HEK293 (cell line): ENCODE results near the gene DOK7.

ENCODE experiments used
- GLI2 ChIP-seq: fragments of 450-650 bp; formaldehyde crosslinking; IDR thresholded peaks from 2 replicates; pipeline ENCODE4; 2017; ENCODE audit warnings: missing biosample characterization, missing genetic modification characterization, low read depth, borderline replicate concordance
- GLIS2 ChIP-seq: fragments of 450-650 bp; formaldehyde crosslinking; IDR thresholded peaks from 2 replicates; pipeline ENCODE4 v1.5.1; 2016; ENCODE audit warnings: missing biosample characterization, missing genetic modification characterization
- KLF16 ChIP-seq: fragments of 450-650 bp; formaldehyde crosslinking; IDR thresholded peaks from 2 replicates; pipeline ENCODE4 v1.5.1; 2017; ENCODE audit warnings: missing biosample characterization, missing genetic modification characterization
- KLF8 ChIP-seq: fragments of 450-650 bp; formaldehyde crosslinking; IDR thresholded peaks from 2 replicates; pipeline ENCODE4 v1.5.1; 2016; ENCODE audit warnings: missing biosample characterization, missing genetic modification characterization
- KLF9 ChIP-seq: fragments of 450-650 bp; formaldehyde crosslinking; IDR thresholded peaks from 2 replicates; pipeline ENCODE4 v1.5.1; 2016; ENCODE audit warnings: missing biosample characterization, missing genetic modification characterization, low read depth
- MYNN ChIP-seq: fragments of 450-650 bp; formaldehyde crosslinking; IDR thresholded peaks from 2 replicates; pipeline ENCODE4 v1.5.1; 2016; ENCODE audit warnings: missing biosample characterization, missing genetic modification characterization, borderline replicate concordance
- REPIN1 ChIP-seq: fragments of 450-650 bp; formaldehyde crosslinking; IDR thresholded peaks from 2 replicates; pipeline ENCODE4 v1.5.1; 2017; ENCODE audit warnings: missing biosample characterization, missing genetic modification characterization, low read depth
- SP7 ChIP-seq: fragments of 450-650 bp; formaldehyde crosslinking; IDR thresholded peaks from 2 replicates; pipeline ENCODE4 v1.5.1; 2016; ENCODE audit warnings: missing biosample characterization, missing genetic modification characterization
- YY1 ChIP-seq: fragments of 450-650 bp; formaldehyde crosslinking; IDR thresholded peaks from 2 replicates; pipeline ENCODE4 v1.5.1; 2018; ENCODE audit warnings: missing biosample characterization, missing genetic modification characterization
- YY2 ChIP-seq: fragments of 450-650 bp; formaldehyde crosslinking; IDR thresholded peaks from 2 replicates; pipeline ENCODE4 v1.5.1; 2016; ENCODE audit warnings: missing biosample characterization, missing genetic modification characterization
- ZBTB20 ChIP-seq: fragments of 450-650 bp; formaldehyde crosslinking; IDR thresholded peaks from 2 replicates; pipeline ENCODE4 v1.5.1; 2016; ENCODE audit warnings: missing biosample characterization, missing genetic modification characterization
- ZBTB48 ChIP-seq: fragments of 450-650 bp; formaldehyde crosslinking; IDR thresholded peaks from 2 replicates; pipeline ENCODE4 v1.5.1; 2016; ENCODE audit warnings: missing biosample characterization, missing genetic modification characterization
- ZBTB8A ChIP-seq: fragments of 450-650 bp; formaldehyde crosslinking; IDR thresholded peaks from 2 replicates; pipeline ENCODE4 v1.5.1; 2016; ENCODE audit warnings: missing biosample characterization, missing genetic modification characterization
- ZNF112 ChIP-seq: fragments of 450-650 bp; formaldehyde crosslinking; IDR thresholded peaks from 2 replicates; pipeline ENCODE4 v1.5.0; 2017; ENCODE audit warnings: missing biosample characterization, missing genetic modification characterization
- ZNF24 ChIP-seq: fragments of 450-650 bp; formaldehyde crosslinking; IDR thresholded peaks from 2 replicates; pipeline ENCODE4 v1.5.1; 2016; ENCODE audit warnings: missing biosample characterization, missing genetic modification characterization
- ZNF394 ChIP-seq: fragments of 450-650 bp; formaldehyde crosslinking; IDR thresholded peaks from 2 replicates; pipeline ENCODE4 v1.5.1; 2016; ENCODE audit warnings: missing biosample characterization, missing genetic modification characterization, mild to moderate bottlenecking, moderate library complexity, borderline replicate concordance
- ZNF404 ChIP-seq: fragments of 450-650 bp; formaldehyde crosslinking; IDR thresholded peaks from 2 replicates; pipeline ENCODE4 v1.5.1; 2017; ENCODE audit warnings: missing biosample characterization, missing genetic modification characterization
- ZNF558 ChIP-seq: fragments of 450-650 bp; formaldehyde crosslinking; IDR thresholded peaks from 2 replicates; pipeline ENCODE4 v1.5.1; 2016; ENCODE audit warnings: missing biosample characterization, missing genetic modification characterization
- ZNF654 ChIP-seq: fragments of 450-650 bp; formaldehyde crosslinking; IDR thresholded peaks from 2 replicates; pipeline ENCODE4 v1.5.1; 2016; ENCODE audit warnings: low read depth, missing biosample characterization, missing genetic modification characterization
- ZNF658 ChIP-seq: fragments of 450-650 bp; formaldehyde crosslinking; IDR thresholded peaks from 2 replicates; pipeline ENCODE4; 2016; ENCODE audit warnings: missing biosample characterization, missing genetic modification characterization
- ZNF660 ChIP-seq: fragments of 450-650 bp; IDR thresholded peaks from 2 replicates; pipeline ENCODE4 v1.5.1; 2018; ENCODE audit warnings: missing biosample characterization, mild to moderate bottlenecking, missing genetic modification characterization
- ZNF707 ChIP-seq: fragments of 450-650 bp; formaldehyde crosslinking; IDR thresholded peaks from 2 replicates; pipeline ENCODE4 v1.5.1; 2016; ENCODE audit warnings: missing biosample characterization, missing genetic modification characterization
- ZNF76 ChIP-seq: fragments of 450-650 bp; formaldehyde crosslinking; IDR thresholded peaks from 2 replicates; pipeline ENCODE4; 2016; ENCODE audit warnings: low read depth, missing biosample characterization, missing genetic modification characterization, borderline replicate concordance
- TF ChIP-seq, protein P1 (sequence below): sonication (generic); formaldehyde crosslinking; IDR thresholded peaks from 2 replicates; pipeline ENCODE4 v1.8.1; 2022; ENCODE audit warnings: mild to moderate bottlenecking, moderate library complexity, missing genetic modification reagents
- TF ChIP-seq, protein P2 (sequence below): fragments of 450-650 bp; formaldehyde crosslinking; IDR thresholded peaks from 2 replicates; pipeline ENCODE4 v1.5.1; 2016; ENCODE audit warnings: missing biosample characterization, missing genetic modification characterization
- TF ChIP-seq, protein P3 (sequence below): fragments of 450-650 bp; formaldehyde crosslinking; IDR thresholded peaks from 2 replicates; pipeline ENCODE4 v1.5.1; 2017; ENCODE audit warnings: missing biosample characterization, missing genetic modification characterization
- TF ChIP-seq, protein P4 (sequence below): fragments of 450-650 bp; formaldehyde crosslinking; IDR thresholded peaks from 2 replicates; pipeline ENCODE4 v1.5.1; 2016; ENCODE audit warnings: missing biosample characterization, missing genetic modification characterization
- TF ChIP-seq, protein P5 (sequence below): fragments of 450-650 bp; formaldehyde crosslinking; IDR thresholded peaks from 2 replicates; pipeline ENCODE4 v1.5.1; 2016; ENCODE audit warnings: missing biosample characterization, missing genetic modification characterization
- TF ChIP-seq, protein P6 (sequence below): fragments of 450-650 bp; formaldehyde crosslinking; IDR thresholded peaks from 2 replicates; pipeline ENCODE4 v1.5.1; 2017; ENCODE audit warnings: missing biosample characterization, mild to moderate bottlenecking, missing genetic modification characterization, moderate library complexity

The DOK7 gene

DNA sequence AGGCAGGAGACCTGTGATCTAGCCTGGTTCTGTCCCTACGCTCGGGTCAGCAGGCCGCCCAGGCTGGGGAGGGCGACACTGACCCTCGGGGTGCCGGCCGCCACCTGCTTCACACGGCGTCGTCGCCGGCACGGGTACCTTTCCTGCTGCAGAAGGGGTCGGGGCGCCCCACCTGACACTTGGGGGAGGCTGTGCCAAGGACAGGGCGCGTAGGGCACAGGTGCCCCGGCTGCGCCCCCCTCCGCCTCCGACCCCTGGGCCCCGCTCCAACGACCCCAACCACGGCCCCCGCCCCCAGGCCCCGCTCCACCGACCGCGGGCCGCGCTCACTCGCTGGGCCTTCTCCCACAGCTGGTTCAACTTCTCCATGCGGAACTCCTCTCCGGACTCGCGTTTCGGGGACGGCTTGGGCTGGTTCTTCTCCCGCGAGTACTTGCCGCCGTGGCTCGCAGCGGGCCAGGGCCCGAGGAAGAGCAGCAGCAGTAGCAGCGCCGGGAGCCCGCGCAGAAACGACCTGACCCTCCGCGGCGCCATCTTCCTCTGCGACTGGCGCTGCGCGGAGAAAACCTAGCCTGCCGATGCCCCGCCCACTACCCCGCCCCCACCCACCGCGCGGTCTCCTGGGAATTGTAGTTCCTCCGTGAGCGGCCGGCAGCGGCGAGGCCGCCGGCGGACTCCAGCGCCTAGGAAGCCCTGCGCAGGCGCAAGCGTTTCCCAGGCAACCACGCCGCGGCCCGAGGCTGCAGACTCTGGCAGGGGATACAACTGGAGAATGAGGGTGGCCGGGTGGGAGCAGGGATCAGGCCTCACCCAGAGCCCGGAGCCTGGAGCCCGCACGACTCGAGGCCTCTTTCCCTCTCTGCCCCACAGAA is 69.0 kb downstream of the DOK7 start, which contains the start of gene LRPAP1 (continued):
- TF ChIP-seq, protein P1, sequence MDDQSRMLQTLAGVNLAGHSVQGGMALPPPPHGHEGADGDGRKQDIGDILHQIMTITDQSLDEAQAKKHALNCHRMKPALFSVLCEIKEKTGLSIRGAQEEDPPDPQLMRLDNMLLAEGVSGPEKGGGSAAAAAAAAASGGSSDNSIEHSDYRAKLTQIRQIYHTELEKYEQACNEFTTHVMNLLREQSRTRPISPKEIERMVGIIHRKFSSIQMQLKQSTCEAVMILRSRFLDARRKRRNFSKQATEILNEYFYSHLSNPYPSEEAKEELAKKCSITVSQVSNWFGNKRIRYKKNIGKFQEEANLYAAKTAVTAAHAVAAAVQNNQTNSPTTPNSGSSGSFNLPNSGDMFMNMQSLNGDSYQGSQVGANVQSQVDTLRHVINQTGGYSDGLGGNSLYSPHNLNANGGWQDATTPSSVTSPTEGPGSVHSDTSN (CRISPR knock-in tag), result 0 out of 2 replicates have a peak, but pooled peaks have one; percentile 57
- TF ChIP-seq KLF9 (peak; percentile 82), GLI2 (no peak), KLF16 (tag by site-specific recombination) (peak; percentile 65; the same call in 1 of the 2 replicates), ZNF24 (tag by site-specific recombination) (no peak), YY2 (tag by site-specific recombination) (peak; percentile 60; the same call in 1 of the 2 replicates), KLF8 (tag by site-specific recombination) (0 out of 2 replicates have a peak, but pooled peaks have one; percentile 35), ZNF112 (tag by site-specific recombination) (no peak), REPIN1 (tag by site-specific recombination) (peak; percentile 86; the same call in 1 of the 2 replicates), ZBTB8A (tag by site-specific recombination) (peak; percentile 19; the same call in 1 of the 2 replicates), ZNF660 (tag by site-specific recombination) (peak; percentile 49; the same call in 1 of the 2 replicates), ZNF658 (tag by site-specific recombination) (no peak), ZBTB48 (tag by site-specific recombination) (no peak), ZNF707 (tag by site-specific recombination) (no peak), SP7 (tag by site-specific recombination) (0 out of 2 replicates have a peak, but pooled peaks have one; percentile 49), ZNF394 (peak; percentile 37; the same call in 1 of the 2 replicates), ZBTB20 (tag by site-specific recombination) (peak; percentile 41; the same call in 1 of the 2 replicates), ZNF654 (tag by site-specific recombination) (no peak), ZNF404 (tag by site-specific recombination) (no peak), MYNN (tag by site-specific recombination) (no peak), ZNF558 (tag by site-specific recombination) (no peak), ZNF76 (tag by site-specific recombination) (peak; percentile 71; the same call in 1 of the 2 replicates), GLIS2 (tag by site-specific recombination) (0 out of 2 replicates have a peak, but pooled peaks have one; percentile 42), YY1 (peak; percentile 74; the same call in 1 of the 2 replicates)
- TF ChIP-seq, protein P2, sequence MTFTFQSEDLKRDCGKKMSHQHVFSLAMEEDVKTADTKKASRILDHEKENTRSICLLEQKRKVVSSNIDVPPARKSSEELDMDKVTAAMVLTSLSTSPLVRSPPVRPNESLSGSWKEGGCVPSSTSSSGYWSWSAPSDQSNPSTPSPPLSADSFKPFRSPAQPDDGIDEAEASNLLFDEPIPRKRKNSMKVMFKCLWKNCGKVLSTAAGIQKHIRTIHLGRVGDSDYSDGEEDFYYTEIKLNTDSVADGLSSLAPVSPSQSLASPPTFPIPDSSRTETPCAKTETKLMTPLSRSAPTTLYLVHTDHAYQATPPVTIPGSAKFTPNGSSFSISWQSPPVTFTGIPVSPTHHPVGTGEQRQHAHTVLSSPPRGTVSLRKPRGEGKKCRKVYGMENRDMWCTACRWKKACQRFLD (tag by site-specific recombination), result no peak
- TF ChIP-seq, protein P3, sequence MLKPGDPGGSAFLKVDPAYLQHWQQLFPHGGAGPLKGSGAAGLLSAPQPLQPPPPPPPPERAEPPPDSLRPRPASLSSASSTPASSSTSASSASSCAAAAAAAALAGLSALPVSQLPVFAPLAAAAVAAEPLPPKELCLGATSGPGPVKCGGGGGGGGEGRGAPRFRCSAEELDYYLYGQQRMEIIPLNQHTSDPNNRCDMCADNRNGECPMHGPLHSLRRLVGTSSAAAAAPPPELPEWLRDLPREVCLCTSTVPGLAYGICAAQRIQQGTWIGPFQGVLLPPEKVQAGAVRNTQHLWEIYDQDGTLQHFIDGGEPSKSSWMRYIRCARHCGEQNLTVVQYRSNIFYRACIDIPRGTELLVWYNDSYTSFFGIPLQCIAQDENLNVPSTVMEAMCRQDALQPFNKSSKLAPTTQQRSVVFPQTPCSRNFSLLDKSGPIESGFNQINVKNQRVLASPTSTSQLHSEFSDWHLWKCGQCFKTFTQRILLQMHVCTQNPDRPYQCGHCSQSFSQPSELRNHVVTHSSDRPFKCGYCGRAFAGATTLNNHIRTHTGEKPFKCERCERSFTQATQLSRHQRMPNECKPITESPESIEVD (tag by site-specific recombination), result no peak
- TF ChIP-seq, protein P4, sequence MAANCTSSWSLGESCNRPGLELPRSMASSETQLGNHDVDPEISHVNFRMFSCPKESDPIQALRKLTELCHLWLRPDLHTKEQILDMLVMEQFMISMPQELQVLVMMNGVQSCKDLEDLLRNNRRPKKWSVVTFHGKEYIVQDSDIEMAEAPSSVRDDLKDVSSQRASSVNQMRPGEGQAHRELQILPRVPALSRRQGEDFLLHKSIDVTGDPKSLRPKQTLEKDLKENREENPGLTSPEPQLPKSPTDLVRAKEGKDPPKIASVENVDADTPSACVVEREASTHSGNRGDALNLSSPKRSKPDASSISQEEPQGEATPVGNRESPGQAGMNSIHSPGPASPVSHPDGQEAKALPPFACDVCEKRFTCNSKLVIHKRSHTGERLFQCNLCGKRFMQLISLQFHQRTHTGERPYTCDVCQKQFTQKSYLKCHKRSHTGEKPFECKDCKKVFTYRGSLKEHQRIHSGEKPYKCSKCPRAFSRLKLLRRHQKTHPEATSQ (tag by site-specific recombination), result 0 out of 2 replicates have a peak, but pooled peaks have one; percentile 68
- TF ChIP-seq, protein P5, sequence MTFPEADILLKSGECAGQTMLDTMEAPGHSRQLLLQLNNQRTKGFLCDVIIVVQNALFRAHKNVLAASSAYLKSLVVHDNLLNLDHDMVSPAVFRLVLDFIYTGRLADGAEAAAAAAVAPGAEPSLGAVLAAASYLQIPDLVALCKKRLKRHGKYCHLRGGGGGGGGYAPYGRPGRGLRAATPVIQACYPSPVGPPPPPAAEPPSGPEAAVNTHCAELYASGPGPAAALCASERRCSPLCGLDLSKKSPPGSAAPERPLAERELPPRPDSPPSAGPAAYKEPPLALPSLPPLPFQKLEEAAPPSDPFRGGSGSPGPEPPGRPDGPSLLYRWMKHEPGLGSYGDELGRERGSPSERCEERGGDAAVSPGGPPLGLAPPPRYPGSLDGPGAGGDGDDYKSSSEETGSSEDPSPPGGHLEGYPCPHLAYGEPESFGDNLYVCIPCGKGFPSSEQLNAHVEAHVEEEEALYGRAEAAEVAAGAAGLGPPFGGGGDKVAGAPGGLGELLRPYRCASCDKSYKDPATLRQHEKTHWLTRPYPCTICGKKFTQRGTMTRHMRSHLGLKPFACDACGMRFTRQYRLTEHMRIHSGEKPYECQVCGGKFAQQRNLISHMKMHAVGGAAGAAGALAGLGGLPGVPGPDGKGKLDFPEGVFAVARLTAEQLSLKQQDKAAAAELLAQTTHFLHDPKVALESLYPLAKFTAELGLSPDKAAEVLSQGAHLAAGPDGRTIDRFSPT (tag by site-specific recombination), result no peak
- TF ChIP-seq, protein P6, sequence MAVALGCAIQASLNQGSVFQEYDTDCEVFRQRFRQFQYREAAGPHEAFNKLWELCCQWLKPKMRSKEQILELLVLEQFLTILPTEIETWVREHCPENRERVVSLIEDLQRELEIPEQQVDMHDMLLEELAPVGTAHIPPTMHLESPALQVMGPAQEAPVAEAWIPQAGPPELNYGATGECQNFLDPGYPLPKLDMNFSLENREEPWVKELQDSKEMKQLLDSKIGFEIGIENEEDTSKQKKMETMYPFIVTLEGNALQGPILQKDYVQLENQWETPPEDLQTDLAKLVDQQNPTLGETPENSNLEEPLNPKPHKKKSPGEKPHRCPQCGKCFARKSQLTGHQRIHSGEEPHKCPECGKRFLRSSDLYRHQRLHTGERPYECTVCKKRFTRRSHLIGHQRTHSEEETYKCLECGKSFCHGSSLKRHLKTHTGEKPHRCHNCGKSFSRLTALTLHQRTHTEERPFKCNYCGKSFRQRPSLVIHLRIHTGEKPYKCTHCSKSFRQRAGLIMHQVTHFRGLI (tag by site-specific recombination), result no peak
